BE2C (cell line): Measurements from ENCODE around the gene POFUT2.
A peak's percentile ranks its signal among the peaks of the same experiment; 100 is the strongest.

Experiments used
- DNase-seq: peaks from one replicate; pipeline ENCODE4 v3.0.0-alpha.2; 2020
- H3K27me3 ChIP-seq: fragments of 250-450 bp; sonication (Bioruptor Pico); 2 replicates; pipeline ENCODE4 v1.5.1; 2020; ENCODE audit warnings: mild to moderate bottlenecking
- H3K36me3 ChIP-seq: fragments of 250-450 bp; sonication (Bioruptor Pico); 2 replicates; pipeline ENCODE4 v1.5.1; 2020; ENCODE audit warnings: mild to moderate bottlenecking
- H3K4me1 ChIP-seq: fragments of 250-450 bp; sonication (Bioruptor Pico); 2 replicates; pipeline ENCODE4 v1.5.1; 2020
- H3K4me3 ChIP-seq: 2 replicates; pipeline ENCODE4 v1.5.1; 2011; ENCODE audit warnings: low read depth, low read length
- H3K9me3 ChIP-seq: fragments of 250-450 bp; sonication (Bioruptor Pico); 2 replicates; pipeline ENCODE4 v1.5.1; 2020
- CTCF ChIP-seq: IDR thresholded peaks from 2 replicates; pipeline ENCODE4 v1.5.1; 2012; ENCODE audit warnings: mild to moderate bottlenecking, low read depth, low read length

POFUT2 gene

DNA sequence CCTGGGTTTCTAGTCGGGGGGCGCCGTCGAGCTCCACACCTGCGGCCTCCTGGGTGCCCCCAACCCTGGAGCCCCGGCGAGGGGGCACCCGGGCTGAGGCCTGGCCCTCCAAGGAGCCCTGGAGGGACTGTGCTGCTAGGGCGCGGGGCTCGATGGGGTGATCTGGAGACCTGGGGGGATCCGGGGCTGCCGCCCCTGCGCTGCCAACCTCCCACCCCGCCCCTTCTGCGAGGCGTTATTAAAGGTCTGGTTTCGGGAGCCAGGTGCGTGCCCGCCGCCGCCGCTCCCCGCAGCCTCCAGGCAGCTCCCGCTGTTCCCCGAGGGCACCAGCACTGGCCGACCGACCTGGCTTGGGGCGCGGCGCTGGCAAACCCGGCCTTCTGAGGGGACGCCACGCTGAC is 746 bp upstream of the POFUT2 start:
- peaks cover 3% of the 10 kb centered on the region; the same call in 1 of the 2 replicates for H3K4me1 ChIP-seq
- peaks cover 19% of the 10 kb centered on the region for H3K36me3 ChIP-seq
- TF ChIP-seq CTCF = no peak
- no peaks in the 10 kb centered on the region for H3K27me3 ChIP-seq
- DNase-seq = peak; percentile 15
- H3K4me3 ChIP-seq = peak overlapping the region; percentile 73
- no peaks in the 10 kb centered on the region for H3K9me3 ChIP-seq

- DNase-seq = peak; percentile 43
- Histone ChIP-seq H3K9me3 (no peaks in the 10 kb centered on the region), H3K4me3 (peak overlapping the region; percentile 73), H3K27me3 (no peaks in the 10 kb centered on the region), H3K4me1 (peaks cover 3% of the 10 kb centered on the region; the same call in 1 of the 2 replicates), H3K36me3 (peaks cover 19% of the 10 kb centered on the region)
- TF ChIP-seq CTCF = no peak
Observed at GRCh38 chr21:45286671-45287437, 841 bp downstream of the POFUT2 start.

DNA sequence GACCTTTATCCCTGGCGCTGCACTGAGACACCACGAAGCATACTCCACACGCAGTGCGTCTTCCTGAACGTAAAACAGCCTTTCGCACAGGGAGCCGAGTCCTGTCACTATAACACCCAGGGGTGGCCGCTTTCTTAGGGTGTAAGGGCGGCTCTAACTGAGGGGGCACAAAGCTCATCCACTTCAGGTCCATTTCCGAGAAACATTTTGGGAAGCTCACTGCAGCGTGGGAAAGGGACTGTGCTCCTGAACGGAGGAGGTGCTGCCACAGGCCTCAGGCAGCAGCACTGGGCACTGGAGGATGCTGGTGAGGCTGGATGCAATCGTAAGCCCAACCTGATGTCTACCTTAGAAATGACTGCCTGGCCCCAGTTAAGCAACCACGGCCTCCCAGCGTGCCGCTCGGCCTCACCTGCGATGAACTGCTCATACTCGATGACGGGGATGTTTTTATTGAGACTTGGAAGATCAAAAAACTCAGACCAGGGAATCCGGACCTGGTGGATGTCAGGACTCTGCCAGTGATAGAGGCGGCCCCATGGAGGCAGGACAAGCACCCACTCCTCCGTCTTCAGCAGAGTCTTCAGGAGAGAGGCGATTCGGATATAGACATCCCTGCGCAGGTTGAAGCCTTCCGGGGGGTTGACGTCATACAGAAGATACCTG is 2.3 kb downstream of the POFUT2 start:
- H3K4me1 ChIP-seq = no peaks in the 10 kb centered on the region
- TF ChIP-seq CTCF = no peak
- H3K9me3 ChIP-seq = no peaks in the 10 kb centered on the region
- no peak overlapping the region for H3K4me3 ChIP-seq
- H3K36me3 ChIP-seq = peaks cover 19% of the 10 kb centered on the region
- no peaks in the 10 kb centered on the region for H3K27me3 ChIP-seq
- DNase-seq = no peak

DNA sequence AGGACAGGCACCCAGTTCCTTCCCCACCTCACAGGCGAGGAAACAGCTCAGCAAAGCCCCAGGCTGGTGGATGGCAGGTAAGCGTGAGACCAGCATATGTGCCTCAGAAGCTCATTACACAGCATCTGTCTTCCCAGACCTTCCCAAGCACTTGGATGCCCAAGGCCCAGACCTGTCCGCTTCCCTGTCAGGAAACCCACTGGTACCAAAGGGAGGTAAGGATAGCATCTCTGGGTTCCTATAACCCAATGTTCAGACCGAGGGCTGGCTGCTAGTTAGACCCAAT is 3.3 kb downstream of the POFUT2 start:
- no peaks in the 10 kb centered on the region for H3K4me1 ChIP-seq
- H3K4me3 ChIP-seq = no peak overlapping the region
- DNase-seq = no peak
- H3K27me3 ChIP-seq = no peaks in the 10 kb centered on the region
- no peak for TF ChIP-seq CTCF
- H3K36me3 ChIP-seq = peaks cover 19% of the 10 kb centered on the region
- no peaks in the 10 kb centered on the region for H3K9me3 ChIP-seq

GRCh38 chr21:45283611-45284455 is 3.9 kb downstream of the POFUT2 start:
- DNase-seq = no peak
- Histone ChIP-seq H3K9me3 (no peaks in the 10 kb centered on the region), H3K4me1 (no peaks in the 10 kb centered on the region), H3K27me3 (no peaks in the 10 kb centered on the region), H3K4me3 (no peak overlapping the region), H3K36me3 (peaks cover 19% of the 10 kb centered on the region)
- TF ChIP-seq CTCF = no peak
